ENCODE measurements around the gene TMED3.
"Not testable (repeated sequence)": the region's sequence is repeated elsewhere in the genome, so short reads cannot be mapped to it uniquely, and the experiment has no call there.

The TMED3 gene

DNA sequence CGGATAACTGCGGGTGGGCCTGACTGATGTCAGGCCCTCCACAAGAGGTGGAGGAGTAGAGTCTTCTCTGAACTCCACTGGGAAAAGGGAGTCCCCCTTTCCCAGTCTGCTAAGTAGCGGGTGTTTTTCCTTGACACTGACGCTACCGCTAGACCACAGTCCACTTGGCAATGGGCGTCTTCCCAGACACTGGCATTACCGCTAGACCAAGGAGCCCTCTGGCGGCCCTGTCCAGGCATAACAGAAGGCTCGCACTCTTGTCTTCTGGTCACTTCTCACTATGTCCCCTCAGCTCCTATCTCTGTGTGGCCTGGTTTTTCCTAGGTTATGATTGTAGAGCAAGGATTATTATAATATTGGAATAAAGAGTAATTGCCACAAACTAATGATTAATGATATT, 9.1 kb downstream of the TMED3 start:
- not testable (repeated sequence) for DNase-seq

DNA sequence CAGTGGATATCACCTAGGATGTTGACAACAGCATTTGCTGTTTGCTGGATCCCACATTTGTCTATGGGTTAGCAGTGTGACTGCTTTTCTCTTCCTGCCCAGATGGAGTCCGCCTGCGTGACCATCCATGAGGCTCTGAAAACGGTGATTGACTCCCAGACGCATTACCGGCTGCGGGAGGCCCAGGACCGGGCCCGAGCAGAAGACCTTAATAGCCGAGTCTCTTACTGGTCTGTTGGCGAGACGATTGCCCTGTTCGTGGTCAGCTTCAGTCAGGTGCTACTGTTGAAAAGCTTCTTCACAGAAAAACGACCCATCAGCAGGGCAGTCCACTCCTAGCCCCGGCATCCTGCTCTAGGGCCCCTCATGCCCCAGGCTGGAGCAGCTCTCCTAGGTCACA, 11.0 kb downstream of the TMED3 start:
- no peak for DNase-seq

DNA sequence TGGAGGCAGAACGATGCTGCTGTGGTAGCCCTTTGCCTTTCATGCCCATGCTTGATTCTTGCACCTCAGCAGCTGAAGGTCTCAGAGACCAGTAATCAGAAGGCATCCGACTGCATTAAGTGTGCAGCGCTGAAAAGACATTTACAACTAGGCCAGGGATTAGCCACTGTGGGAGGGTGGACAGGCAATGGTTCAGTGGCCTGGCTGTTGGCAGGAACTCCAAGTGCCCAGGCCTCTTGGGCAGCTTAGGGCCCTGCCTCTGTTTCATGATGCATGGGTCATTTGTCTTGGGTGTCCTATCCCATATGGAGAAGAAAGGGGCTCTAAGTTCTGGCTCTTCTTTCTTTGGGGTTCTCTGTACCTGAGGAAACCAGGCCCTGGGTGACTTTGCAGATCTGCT, 11.4 kb downstream of the TMED3 start:
- no peak for DNase-seq

DNA sequence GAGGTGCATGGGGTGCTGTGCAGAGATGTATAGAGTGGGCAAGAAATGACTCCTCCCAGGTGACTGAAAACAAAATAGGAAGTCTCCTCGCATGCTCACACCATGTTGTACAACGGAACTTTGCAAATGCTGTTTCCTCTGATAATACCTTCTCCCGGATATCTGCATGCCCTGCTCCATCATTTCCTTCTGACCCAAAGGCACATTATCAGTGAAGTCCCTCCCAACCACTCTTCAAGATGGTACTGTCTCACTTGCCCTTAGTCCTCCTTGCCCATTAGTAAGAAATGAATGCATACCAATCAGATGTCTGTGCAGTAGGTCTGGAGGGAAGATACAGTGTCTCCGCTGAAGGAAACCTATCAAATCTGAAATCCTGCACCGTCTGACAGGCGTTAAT, 12.0 kb downstream of the TMED3 start:
- DNase-seq: no peak

DNA sequence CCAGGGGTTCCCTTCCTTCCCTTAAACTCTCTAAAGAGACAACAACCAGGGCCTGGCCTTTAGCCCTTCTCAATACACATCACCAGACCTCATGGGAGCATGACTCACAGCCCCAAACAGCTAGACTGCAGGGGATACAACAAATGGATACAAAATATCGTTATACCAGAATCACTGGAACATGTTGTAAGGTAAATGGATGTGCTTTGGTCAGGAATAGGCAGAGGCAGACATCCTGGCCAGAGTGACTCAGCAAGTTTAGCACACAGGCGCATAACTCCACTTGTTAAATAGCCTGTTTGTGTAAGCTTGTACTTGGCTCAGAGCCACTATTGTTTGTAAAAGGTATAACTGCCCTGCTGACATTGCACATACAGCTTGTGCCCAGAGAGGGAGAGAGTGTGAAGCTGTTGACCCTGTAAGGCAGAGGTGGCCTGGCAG, 18.3 kb downstream of the TMED3 start:
- DNase-seq: peak; percentile 46 to 68

DNA sequence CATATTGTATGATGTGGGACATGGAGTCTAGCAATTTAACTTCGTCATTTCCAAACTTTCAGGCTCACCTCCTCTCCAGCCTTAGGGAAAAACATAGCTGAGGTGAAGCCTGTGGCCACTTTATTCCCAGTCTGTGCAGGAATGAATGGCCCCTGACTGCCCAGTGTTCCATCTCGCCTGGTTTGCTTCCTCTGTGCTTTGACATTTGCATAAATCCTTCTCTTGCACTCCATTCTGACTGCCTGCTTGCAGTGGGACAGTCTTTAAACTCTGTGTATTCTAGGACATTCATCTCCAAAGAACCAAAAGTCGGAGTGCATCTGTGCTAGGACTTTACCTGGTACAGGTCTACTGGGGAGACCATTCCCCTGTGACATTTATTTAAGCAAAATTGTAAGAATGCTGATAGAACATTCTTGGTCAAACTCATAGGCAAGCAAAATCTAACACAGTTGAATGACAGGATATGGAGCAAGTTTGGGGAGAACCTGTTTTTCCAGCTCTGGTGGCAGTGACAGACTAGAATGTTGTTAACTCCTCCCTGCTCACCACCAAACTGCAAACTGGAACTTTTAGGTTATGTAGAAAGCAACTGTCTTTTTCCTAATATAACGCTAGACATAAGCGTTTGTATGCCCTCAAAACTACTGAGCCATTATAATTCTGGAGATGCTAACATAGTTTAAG, 22.1 kb downstream of the TMED3 start:
- DNase-seq: no peak

DNA sequence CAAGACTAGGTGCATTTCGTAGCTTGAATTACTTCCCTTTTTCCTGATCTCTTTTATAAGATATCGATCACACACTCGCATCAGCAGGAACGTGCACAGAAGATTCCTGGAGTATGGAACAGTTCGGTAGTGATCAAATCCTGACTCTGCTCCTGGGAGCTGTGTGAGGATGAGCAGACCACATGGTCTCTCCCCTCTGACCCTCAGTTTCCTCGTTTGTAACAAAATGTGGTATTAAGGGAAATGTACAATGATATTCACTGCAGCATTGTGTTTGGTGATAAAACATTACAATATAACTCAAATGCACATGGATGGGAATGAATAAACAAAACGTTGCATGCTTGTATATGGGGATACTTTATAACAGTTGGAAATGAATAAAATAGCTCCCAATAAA, 26.7 kb downstream of the TMED3 start:
- DNase-seq: no peak

DNA sequence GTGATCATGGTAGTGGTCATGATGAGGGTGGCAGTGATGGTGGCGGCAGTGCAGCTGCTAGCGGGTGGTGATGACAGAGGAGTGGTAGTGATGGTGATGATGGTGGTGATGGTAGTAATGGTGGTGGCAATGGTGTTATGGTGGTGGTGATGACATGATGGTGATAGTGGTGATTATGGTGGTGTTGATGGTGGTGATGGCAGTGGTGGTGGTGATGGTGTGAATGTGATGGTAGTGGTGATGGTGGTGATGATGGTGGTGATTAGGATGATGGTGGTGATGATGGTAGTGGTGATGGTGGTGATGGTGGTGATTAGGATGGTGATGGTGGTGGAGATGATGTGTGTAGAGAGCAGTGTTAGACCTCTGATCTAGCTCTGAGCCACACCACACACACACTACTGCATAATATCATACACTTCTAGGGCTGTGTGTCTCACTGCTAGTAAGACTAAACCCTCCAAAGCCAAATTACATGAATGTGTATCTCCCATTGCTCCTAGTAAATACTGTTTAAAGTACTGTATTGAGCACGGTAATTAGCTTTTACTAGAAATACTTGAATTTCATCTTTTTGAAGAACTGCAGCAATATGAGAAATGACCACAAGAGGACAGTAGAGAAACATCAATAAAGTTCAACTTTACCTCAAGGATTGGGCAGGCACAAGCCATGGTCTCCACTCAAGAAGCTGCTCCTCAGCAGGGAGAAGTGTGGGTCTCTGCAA, 28.8 kb downstream of the TMED3 start:
- peak; percentile 60 to 67 for DNase-seq

DNA sequence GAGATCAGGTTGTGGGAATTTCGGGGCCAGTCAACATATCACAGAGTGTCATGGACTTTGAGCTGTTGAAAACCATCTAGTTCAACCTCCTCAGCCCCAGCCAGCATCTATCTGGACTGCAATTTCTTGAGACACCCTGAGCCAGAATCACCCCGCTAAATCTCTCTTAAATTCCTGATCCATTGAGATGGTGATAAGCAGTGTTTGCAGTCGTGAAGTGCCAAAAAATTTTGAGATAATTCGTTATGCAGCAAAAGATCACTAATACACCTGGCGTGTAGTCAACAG, 29.3 kb downstream of the TMED3 start:
- DNase-seq: no peak

DNA sequence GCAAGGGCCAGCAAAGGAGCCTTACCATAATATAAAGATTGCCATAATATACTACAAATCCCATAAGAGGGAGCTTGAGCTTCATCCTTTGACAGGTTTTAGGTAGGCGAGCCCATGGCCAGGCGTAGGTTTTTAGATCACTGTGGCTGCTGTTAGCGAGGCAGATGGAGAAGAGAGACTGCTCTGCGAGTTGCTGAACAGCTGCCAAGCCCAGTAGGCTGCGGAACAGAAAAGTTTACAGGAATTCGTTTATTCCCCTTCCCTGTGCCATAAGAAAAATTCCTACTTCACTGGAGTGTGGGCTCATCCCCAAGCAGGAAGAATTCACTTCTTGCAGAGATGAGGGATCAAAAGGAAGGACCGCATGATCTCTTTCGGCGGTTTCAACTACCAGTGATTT, 30.5 kb downstream of the TMED3 start:
- no peak for DNase-seq

DNA sequence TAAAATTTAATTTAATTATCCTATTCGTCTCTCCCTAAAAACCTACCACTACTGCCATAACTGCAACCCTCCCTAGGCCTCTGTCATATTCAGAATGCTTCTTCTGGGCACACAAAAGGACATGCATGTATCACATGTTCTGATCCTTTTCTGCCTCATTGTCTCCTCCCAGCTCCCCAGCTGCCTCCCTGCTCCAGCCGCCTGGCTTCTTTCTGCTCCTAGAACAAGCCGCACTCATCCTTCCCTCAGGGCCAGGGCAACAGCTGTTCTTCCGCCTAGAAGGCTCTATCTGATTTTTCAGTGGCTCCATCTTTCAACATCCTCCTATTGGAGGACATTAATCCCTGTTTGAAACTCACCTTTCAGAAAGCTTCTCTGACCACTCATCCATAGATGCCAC, 38.6 kb downstream of the TMED3 start:
- no peak for DNase-seq

DNA sequence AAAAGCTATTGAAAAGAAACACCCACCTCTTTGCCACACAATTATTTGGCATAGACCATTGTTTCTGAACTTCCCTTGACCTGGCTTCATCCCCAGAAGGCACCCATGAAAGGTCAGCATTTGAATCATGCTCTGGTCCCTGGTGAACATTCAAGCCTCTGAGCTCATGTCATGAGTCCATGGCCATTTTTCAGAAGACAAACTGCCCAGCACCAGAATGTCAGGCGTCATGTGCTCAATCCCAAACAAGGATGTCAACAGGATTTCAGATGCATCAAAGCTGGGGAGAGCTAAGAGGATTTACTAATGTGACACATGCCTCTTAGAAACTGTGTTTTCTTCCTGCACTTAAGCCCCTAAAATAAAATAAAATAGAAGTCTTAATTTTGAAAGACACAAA, 41.3 kb downstream of the TMED3 start:
- DNase-seq: no peak

DNA sequence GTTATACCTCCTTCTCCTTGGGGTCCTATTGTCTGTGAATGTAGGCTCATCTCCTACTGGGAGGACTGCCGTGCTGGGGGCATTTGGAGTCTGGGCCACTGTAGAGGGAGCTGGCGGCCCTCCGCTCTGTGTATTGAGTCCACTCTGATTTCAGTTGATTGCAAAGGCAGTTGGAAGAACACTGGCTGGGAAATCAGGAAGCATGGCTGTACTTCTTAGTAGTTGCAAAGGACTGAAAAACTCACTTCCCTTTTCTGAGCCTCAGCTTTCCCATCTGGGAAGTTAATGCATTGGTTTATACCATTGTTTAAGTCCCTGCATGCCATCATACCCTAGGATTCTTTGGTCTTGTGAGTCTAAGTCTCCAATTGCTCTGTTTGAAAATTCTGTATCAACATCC, 46.7 kb downstream of the TMED3 start:
- peak; percentile 63 to 73 for DNase-seq

DNA sequence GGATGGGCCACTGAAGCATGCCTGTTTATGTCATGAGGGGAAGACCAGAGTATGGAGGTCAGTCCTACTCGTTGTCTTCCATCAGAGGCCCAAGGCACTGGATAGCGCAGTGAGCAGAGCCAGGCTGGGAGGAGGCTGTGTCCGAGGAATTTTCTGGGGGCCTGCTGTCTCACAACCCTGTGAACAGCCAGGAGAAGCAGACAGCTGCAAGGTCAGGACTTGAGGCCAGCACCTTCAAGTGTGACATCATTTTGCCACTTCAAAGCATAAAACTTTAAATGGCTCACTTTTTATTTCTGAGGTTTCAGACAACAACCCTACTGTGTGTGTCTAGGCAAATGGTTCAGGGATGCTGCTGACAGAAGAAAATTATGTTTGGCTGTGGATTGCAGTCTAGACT, 47.2 kb downstream of the TMED3 start:
- no peak for DNase-seq

DNA sequence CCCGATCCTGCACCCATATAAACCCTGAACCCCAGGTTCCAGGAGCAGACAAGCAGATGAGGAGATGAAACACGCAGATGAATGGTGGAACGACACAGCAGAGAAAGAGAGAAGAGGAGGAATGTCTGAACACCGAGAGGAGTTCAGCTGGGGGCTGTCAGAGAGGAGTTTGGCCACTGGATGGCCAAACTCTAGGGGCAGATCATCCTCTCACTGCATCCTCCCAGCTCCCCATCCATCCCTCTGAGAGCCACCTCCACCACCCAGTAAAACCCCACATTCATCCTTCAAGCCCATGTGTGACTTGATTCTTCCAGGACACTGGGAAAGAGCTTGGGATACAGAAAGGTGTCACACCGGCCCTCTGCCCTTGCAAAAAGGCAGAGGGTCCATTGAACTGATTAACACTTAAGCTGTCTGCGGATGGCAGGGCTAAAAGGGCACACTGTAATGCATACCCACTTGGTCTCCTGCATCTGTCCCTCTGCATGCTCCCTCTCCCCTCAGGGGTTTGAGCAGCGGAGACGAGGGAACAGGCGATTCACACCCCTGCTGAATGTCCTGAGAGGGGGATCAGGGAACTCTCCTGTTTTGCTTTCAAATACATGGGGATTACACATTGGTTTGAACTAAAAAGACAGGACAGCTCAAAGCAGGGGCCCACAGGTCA, 53.8 kb downstream of the TMED3 start:
- DNase-seq: no peak

DNA sequence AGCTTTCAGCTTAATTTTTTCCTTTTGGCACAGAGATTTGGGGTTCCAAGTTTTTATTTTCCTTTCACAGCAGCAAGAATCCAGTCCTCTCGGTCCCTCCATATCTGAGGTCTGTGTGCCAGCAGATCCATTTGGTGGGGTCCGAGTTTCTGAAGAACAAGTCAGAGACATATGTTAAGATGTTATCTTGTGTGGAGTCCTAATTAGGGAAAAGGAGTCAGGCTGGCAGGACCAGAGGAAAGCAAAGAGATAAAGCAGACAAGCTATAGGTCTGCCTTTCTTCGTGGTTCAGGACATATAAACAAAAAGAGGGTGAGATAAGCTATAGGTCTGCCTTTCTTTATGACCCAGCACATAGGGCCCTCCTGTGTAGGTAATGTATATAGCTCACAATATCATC, 54.9 kb downstream of the TMED3 start:
- no peak for DNase-seq

DNA sequence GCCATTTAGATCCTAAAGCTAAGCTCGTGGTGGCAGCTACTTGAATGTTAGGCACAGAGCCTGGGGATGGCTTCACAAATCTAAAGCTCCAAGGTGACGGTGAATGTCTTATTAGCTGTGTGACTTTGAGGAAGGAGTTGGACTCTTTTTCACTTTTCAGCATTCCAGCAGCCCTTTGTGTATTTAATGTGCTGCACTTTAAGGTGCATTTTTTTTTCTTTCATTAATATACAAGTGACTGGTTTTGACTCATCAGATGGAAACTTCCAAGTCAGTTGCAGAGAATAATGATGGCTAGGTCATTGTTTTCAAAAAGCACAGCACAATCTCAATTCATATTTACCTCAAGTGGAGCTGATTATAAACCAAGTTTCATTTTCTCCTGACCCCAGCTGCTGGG, 55.8 kb downstream of the TMED3 start:
- DNase-seq: no peak

DNA sequence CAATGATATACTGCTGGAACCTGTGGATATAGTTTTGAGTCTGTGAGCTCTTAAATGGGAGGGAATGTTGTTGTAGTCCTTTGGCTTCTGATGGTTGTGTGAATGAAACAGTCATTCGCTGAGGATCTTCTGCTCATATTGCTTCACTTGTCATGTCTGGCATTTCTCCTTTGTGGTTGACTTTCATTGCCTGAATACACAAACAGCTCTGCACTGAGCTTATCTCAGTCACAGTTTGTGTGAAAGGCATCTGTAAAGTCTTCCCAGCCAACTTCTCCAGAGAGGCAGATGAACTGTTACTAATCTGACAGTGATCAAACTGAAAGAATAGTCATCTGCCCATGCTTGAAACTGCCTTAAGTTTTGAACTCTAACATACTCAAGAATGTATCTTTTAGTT, 59.8 kb downstream of the TMED3 start:
- no peak for DNase-seq

DNA sequence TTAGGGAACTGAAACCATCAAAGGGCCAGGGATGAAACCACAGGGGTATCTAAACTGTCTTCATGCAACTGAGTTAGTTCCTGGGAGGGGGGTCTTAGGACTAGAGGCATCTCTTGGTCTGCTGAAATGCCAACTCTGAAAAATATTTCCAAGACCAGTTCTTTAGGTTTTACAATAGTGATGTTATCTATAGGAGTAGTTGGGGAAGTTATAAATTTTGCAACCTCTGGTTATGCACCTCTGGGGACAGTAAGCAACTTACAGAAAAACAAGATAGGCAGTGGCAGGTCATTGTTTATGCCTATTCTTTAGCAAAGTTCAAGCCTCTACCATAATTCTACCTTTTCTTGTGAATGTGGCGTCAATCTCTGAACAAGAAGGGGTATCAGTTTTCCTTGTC, 60.7 kb downstream of the TMED3 start:
- no peak for DNase-seq

DNA sequence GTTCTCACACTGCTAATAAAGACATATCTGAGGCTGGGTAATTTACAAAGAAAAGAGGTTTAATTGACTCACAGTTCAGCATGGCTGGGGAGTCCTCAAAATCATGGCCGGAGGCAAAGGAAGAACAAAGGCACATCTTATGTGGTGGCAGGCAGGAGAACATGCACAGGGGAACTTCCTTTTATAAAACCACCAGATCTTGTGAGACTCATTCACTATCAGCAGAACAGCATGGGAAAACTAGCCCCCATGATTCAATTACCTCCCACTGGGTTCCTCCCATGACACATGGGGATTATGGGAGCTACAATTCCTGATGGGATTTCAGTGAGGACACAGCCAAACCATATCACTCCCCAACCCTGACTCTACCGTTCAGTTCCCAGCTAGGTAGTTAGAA, 61.5 kb downstream of the TMED3 start:
- DNase-seq: peak in 1 of 2 donors; percentile 15
